Loucy (cell line): ENCODE data around the gene SSBP2.

Experiments used
- EZH2phosphoT487 ChIP-seq: fragments of 200-600 bp; IDR thresholded peaks from 2 replicates; pipeline ENCODE4 v1.6.1; 2018; ENCODE audit warnings: antibody characterized with exemption, mild to moderate bottlenecking, moderate library complexity, borderline replicate concordance
- TF ChIP-seq, protein P1 (sequence below): fragments of 200-600 bp; sonication (generic); conservative IDR thresholded peaks from 2 replicates; pipeline ENCODE4 v1.5.1; 2014; ENCODE audit warnings: mild to moderate bottlenecking, antibody characterized with exemption, low read length

DNA sequence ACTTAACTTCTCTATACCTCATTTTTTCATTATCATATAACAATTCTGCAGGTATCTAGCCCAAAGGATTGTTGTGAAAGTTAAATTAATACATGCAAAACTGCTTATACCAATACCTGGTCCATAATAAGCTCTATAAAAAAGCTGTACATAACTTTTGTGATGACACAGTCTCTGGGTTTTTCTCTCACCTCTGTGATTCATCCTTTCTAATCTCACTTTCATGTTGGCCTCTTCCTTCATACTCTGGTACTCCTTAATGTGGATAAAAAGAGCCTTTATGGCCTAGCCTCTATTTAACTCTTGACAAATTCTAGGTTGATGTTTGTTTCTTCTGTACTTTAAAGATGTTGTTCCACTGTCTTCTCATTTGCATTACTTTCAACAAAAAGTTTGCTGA, 194.1 kb downstream of the SSBP2 start:
- TF ChIP-seq, protein P1, sequence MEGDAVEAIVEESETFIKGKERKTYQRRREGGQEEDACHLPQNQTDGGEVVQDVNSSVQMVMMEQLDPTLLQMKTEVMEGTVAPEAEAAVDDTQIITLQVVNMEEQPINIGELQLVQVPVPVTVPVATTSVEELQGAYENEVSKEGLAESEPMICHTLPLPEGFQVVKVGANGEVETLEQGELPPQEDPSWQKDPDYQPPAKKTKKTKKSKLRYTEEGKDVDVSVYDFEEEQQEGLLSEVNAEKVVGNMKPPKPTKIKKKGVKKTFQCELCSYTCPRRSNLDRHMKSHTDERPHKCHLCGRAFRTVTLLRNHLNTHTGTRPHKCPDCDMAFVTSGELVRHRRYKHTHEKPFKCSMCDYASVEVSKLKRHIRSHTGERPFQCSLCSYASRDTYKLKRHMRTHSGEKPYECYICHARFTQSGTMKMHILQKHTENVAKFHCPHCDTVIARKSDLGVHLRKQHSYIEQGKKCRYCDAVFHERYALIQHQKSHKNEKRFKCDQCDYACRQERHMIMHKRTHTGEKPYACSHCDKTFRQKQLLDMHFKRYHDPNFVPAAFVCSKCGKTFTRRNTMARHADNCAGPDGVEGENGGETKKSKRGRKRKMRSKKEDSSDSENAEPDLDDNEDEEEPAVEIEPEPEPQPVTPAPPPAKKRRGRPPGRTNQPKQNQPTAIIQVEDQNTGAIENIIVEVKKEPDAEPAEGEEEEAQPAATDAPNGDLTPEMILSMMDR = no peak
- no peak for TF ChIP-seq EZH2phosphoT487
